HUES64 (cell line): ENCODE measurements around the gene OPCML.

Source experiments
- H3K27ac ChIP-seq: 2 replicates; pipeline ENCODE4 v1.7.0; 2013; ENCODE audit warnings: low read depth, low read length, inconsistent platforms
- H3K27me3 ChIP-seq: 2 replicates; pipeline ENCODE4 v1.6.1; 2013; ENCODE audit warnings: mild to moderate bottlenecking, low read length; ENCODE audit not compliant: insufficient read depth
- H3K36me3 ChIP-seq: 2 replicates; pipeline ENCODE4 v1.6.1; 2013; ENCODE audit warnings: mild to moderate bottlenecking, low read length; ENCODE audit not compliant: insufficient read depth
- H3K4me1 ChIP-seq: 2 replicates; pipeline ENCODE4 v1.6.1; 2013; ENCODE audit warnings: mild to moderate bottlenecking, low read length, moderate library complexity; ENCODE audit not compliant: insufficient read depth
- H3K4me3 ChIP-seq: 2 replicates; pipeline ENCODE4 v1.5.1; 2013; ENCODE audit warnings: mild to moderate bottlenecking, low read length, moderate library complexity
- H3K9ac ChIP-seq: 2 replicates; pipeline ENCODE4 v1.6.1; 2013; ENCODE audit warnings: mild to moderate bottlenecking, low read depth, low read length
- H3K9me3 ChIP-seq: 2 replicates; pipeline ENCODE4 v1.6.1; 2013; ENCODE audit warnings: low read depth, low read length; ENCODE audit not compliant: insufficient read depth
- WGBS: fragments of 150-250, 120-280 bp; methylation state at CpG from one replicate; pipeline ENCODE4 v1.1.7; 2013; ENCODE audit warnings: missing lambda C conversion rate; 5-methylcytosine and 5-hydroxymethylcytosine counted together

The OPCML gene

DNA sequence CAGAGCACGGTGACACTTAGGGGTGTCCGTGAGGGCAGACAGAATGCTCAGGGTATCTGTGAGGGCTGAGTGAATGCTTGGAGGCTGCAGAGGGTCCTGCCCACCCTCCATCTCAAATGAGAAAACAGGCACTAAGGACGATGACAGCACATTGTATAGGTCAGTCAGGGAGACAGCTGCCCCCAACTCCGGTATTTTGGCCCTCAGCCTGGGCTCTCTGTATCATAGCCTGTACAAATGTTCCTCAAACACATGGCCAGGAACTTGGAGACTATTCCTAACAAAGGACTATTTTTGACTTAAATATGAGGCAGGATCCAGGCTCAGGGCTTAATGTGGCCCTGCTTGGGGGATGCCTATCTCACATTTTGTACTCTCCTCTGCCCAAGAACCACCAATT is 145.4 kb downstream of the OPCML start:
- Histone ChIP-seq H3K27me3 (no peaks in the 10 kb centered on the region), H3K9me3 (no peaks in the 10 kb centered on the region), H3K27ac (no peak overlapping the region), H3K9ac (no peak overlapping the region), H3K36me3 (no peaks in the 10 kb centered on the region), H3K4me1 (peaks cover 12% of the 10 kb centered on the region; the same call in 1 of the 2 replicates), H3K4me3 (no peak overlapping the region)
- 92% methylated on average over 4 of the region's 4 CpGs for WGBS

GRCh38 chr11:133386262-133386661 is 146.0 kb downstream of the OPCML start:
- no peaks in the 10 kb centered on the region for H3K27me3 ChIP-seq
- H3K9me3 ChIP-seq, result no peaks in the 10 kb centered on the region
- H3K27ac ChIP-seq, result no peak overlapping the region
- H3K4me1 ChIP-seq, result peaks cover 12% of the 10 kb centered on the region; the same call in 1 of the 2 replicates
- WGBS, result 80% methylated on average over 2 of the region's 4 CpGs
- no peak overlapping the region for H3K9ac ChIP-seq
- no peak overlapping the region for H3K4me3 ChIP-seq
- no peaks in the 10 kb centered on the region for H3K36me3 ChIP-seq

DNA sequence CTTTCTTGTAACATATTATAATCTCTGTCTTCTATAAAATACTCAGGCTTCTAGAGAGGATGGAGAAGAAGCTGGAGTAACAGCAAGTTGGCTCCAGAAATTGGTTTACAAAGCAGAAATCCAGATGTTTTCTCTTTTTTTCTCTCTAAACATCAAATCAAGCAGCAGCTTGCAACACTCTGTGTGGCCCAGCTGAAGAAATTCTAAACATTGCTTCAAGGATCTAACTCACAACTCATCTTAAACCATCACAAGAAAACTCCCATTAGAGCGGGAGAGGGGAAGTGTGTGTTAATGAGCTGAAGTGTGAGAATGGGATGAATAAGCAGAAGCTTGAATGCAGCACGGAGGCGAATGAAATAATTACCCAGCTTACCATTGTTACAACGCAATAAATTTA is 146.5 kb downstream of the OPCML start:
- Histone ChIP-seq H3K4me1 (peaks cover 12% of the 10 kb centered on the region; the same call in 1 of the 2 replicates), H3K4me3 (no peak overlapping the region), H3K27ac (no peak overlapping the region), H3K36me3 (no peaks in the 10 kb centered on the region), H3K27me3 (no peaks in the 10 kb centered on the region), H3K9me3 (no peaks in the 10 kb centered on the region), H3K9ac (no peak overlapping the region)
- WGBS, result 41% methylated on average over 3 of the region's 4 CpGs

DNA sequence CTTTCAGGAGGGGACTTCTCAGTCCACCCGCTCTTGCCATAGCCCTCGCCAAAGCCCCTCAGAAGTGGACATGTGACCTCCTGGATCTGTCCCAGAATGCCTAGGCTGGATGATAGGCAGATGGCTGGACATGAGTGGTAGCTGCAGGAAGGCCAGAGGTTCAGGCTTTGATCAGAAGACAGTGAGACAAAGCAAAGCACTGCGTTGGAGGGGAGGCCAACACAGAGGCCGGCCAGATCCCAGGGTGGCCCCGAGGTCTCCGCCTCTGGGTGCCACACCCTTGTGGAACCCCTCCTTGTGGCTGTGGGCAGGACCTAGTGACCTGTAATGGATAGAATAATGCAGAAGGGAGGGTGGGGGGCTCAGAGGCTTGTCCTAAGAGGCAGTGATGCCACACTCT is 147.6 kb downstream of the OPCML start:
- Histone ChIP-seq H3K4me3 (no peak overlapping the region), H3K4me1 (peaks cover 12% of the 10 kb centered on the region; the same call in 1 of the 2 replicates), H3K9ac (no peak overlapping the region), H3K9me3 (no peaks in the 10 kb centered on the region), H3K27ac (no peak overlapping the region), H3K27me3 (no peaks in the 10 kb centered on the region), H3K36me3 (no peaks in the 10 kb centered on the region)
- 93% methylated on average over 6 of the region's 6 CpGs for WGBS

- Histone ChIP-seq H3K36me3 (no peaks in the 10 kb centered on the region), H3K9ac (no peak overlapping the region), H3K4me3 (no peak overlapping the region), H3K27ac (no peak overlapping the region), H3K9me3 (no peaks in the 10 kb centered on the region), H3K4me1 (peaks cover 12% of the 10 kb centered on the region; the same call in 1 of the 2 replicates), H3K27me3 (no peaks in the 10 kb centered on the region)
- 91% methylated on average over 4 of the region's 4 CpGs for WGBS
Observed at GRCh38 chr11:133383689-133384088, 148.6 kb downstream of the OPCML start.

DNA sequence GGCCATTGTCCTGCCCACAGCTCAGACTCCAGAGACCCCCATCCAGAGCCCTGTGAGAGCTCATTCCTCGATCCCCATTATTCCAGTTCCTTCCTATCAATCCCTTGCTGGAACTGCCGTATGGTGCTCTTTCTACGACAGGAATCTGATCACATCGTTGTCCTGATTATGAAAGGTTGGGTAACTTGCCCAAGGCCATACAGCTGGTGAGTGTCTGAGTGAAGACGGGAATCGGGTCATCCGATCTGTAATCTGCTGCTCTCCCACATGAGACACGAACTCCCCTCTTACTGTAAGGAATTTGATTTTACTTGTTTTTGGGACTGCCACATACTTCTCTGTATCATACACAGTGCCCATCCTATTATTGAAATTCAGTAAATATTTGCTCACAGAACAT is 149.1 kb downstream of the OPCML start:
- Histone ChIP-seq H3K27me3 (no peaks in the 10 kb centered on the region), H3K4me1 (peaks cover 12% of the 10 kb centered on the region; the same call in 1 of the 2 replicates), H3K36me3 (no peaks in the 10 kb centered on the region), H3K9ac (no peak overlapping the region), H3K9me3 (no peaks in the 10 kb centered on the region), H3K27ac (no peak overlapping the region), H3K4me3 (no peak overlapping the region)
- WGBS, result 92% methylated on average over 8 of the region's 8 CpGs

DNA sequence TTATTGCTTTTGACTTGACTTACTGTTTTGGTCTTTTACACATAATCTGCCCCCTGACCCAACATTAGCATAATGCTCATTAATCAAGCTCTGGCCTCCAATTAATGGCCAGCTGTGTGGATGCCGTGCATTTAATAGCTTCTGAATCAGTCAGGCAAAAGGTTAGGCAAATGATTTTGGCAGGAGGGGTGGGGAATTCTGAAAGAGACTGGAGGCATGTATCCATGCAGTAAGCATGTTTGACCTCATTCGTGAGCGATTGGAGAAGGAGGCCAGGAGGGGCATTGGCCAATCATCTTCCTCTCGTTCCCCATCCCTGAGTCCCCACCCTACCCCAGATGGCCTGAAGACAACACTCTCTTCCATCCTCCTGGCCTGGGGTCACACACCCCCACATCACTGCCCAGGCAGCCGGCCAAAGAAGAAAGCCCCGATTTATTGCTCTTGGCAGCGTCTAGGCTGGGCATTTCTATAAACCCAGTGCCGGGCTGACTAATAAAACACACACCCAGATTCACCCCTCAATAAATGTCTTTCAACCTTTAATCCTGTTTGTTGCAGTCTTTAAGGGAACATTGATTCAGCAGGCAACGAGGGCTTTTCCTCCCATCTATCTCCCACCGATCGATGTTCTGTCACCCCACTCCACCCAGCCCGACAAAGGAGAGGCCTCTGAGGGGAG is 150.0 kb downstream of the OPCML start:
- no peaks in the 10 kb centered on the region for H3K36me3 ChIP-seq
- H3K27ac ChIP-seq, result no peak overlapping the region
- H3K27me3 ChIP-seq, result no peaks in the 10 kb centered on the region
- H3K4me3 ChIP-seq, result no peak overlapping the region
- no peaks in the 10 kb centered on the region for H3K9me3 ChIP-seq
- no peak overlapping the region for H3K9ac ChIP-seq
- 95% methylated on average over 9 of the region's 12 CpGs for WGBS
- peaks cover 12% of the 10 kb centered on the region; the same call in 1 of the 2 replicates for H3K4me1 ChIP-seq

DNA sequence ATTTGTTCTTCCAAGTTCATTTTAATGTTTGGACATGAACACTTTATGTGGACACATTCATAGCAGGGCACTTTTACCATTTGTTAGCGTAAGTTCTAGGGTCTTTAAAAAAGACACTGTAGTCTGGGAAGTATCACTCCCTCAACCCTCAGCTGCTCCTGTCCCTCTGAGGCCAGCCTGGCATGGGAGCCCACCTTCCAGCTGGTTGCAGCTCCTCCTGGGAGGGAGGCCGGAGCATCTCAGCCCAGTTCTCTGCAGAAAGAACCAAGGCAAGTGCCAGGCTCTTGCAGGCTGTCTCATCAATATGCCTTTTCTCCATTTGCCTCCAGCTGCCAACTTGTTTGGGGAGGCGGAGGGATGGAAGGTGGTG is 150.6 kb downstream of the OPCML start:
- H3K4me3 ChIP-seq, result no peak overlapping the region
- 92% methylated on average over 2 of the region's 3 CpGs for WGBS
- no peak overlapping the region for H3K9ac ChIP-seq
- no peaks in the 10 kb centered on the region for H3K9me3 ChIP-seq
- no peak overlapping the region for H3K27ac ChIP-seq
- H3K27me3 ChIP-seq, result no peaks in the 10 kb centered on the region
- no peaks in the 10 kb centered on the region for H3K36me3 ChIP-seq
- H3K4me1 ChIP-seq, result peaks cover 12% of the 10 kb centered on the region; the same call in 1 of the 2 replicates

- no peak overlapping the region for H3K4me3 ChIP-seq
- H3K27ac ChIP-seq, result no peak overlapping the region
- no peaks in the 10 kb centered on the region for H3K9me3 ChIP-seq
- no peaks in the 10 kb centered on the region for H3K4me1 ChIP-seq
- no peak overlapping the region for H3K9ac ChIP-seq
- WGBS, result 87% methylated on average over 8 of the region's 8 CpGs
- no peaks in the 10 kb centered on the region for H3K27me3 ChIP-seq
- no peaks in the 10 kb centered on the region for H3K36me3 ChIP-seq
Observed at GRCh38 chr11:133366147-133366546, 166.2 kb downstream of the OPCML start.

GRCh38 chr11:133362916-133363315 is 169.4 kb downstream of the OPCML start:
- no peaks in the 10 kb centered on the region for H3K4me1 ChIP-seq
- 95% methylated on average over 15 of the region's 15 CpGs for WGBS

DNA sequence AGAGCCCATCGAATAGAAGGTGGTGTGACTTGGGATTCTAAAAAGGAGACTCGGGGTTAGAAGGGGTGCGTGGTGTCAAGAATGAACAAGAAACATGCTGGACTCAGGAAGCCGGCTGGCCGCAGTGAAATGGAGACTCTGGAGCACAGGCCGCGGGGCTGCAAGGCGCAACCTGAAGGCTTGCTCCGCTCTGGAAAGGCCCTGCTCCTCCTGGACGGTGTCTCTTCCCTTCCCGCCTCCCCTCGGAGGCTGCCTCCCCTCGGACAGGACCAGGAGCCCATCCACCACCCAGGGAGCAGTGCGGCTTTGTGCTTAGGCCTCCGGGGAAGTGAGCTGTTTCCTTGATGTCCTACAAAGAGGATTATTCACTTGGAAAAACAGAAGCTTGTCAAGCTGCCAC is 170.1 kb downstream of the OPCML start:
- 94% methylated on average over 15 of the region's 15 CpGs for WGBS
- H3K9me3 ChIP-seq, result no peaks in the 10 kb centered on the region

More at GRCh38 chr11:133362916-133363315, 169.4 kb downstream of the OPCML start:
- no peak overlapping the region for H3K9ac ChIP-seq
- no peaks in the 10 kb centered on the region for H3K9me3 ChIP-seq
- no peak overlapping the region for H3K4me3 ChIP-seq
- no peaks in the 10 kb centered on the region for H3K27me3 ChIP-seq
- no peak overlapping the region for H3K27ac ChIP-seq
- H3K36me3 ChIP-seq, result no peaks in the 10 kb centered on the region

DNA sequence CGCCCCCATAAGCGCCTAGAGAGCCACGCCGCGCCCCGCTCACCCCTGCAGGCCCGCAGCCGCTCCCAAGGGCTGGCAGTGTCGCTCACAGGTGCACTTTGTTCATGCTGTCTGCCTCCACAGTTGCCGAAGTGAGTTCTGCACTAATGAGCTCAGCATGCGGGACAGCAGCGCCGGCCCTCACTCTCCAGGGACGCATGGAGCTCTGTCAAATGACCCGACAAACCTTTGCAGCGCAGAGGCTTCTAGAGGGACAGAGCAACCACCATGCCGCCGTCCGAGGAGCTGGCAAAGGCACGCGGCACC is 170.7 kb downstream of the OPCML start:
- H3K9me3 ChIP-seq, result no peaks in the 10 kb centered on the region
- no peaks in the 10 kb centered on the region for H3K27me3 ChIP-seq
- no peaks in the 10 kb centered on the region for H3K4me1 ChIP-seq
- no peak overlapping the region for H3K4me3 ChIP-seq
- WGBS, result 96% methylated on average over 21 of the region's 21 CpGs
- H3K36me3 ChIP-seq, result no peaks in the 10 kb centered on the region
- H3K27ac ChIP-seq, result no peak overlapping the region
- H3K9ac ChIP-seq, result no peak overlapping the region

More for the DNA sequence above, 170.1 kb downstream of the OPCML start:
- Histone ChIP-seq H3K4me1 (no peaks in the 10 kb centered on the region), H3K9ac (no peak overlapping the region), H3K27me3 (no peaks in the 10 kb centered on the region), H3K27ac (no peak overlapping the region), H3K36me3 (no peaks in the 10 kb centered on the region), H3K4me3 (no peak overlapping the region)
